ENCODE results near the gene GGT5.

DNA sequence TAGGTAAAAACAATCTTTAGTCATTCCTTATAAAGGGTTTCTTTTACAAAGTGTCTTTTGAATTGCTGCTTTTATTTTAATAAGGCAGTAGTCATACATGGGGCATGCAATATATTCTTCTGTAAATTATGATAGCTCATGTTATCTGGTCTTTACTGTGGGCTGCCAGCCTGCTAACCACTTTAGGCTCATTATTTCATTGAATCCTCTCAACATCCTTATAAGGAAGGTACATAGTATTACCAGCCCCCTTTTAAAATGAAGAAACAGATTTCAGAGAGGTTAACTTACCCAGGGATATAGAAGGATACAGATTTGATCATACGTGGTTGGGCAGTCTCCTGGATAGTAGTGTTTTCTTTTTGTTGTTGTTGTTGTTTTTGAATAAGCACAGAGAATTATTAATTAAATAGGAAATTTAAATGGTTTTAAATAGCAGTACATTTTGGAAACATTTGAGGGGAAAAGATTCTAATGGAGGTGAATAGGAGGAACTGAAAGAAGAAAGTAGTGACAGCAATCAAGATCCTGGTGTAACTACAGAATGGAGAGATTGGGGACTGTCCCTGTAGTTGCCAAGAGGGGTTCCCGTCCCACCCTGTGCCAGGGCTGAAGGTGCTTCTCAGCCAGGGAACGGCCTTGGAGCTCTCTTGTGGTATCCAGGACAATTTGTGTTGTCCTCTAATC is 46.8 kb upstream of the GGT5 start:
- TF ChIP-seq, protein P1, sequence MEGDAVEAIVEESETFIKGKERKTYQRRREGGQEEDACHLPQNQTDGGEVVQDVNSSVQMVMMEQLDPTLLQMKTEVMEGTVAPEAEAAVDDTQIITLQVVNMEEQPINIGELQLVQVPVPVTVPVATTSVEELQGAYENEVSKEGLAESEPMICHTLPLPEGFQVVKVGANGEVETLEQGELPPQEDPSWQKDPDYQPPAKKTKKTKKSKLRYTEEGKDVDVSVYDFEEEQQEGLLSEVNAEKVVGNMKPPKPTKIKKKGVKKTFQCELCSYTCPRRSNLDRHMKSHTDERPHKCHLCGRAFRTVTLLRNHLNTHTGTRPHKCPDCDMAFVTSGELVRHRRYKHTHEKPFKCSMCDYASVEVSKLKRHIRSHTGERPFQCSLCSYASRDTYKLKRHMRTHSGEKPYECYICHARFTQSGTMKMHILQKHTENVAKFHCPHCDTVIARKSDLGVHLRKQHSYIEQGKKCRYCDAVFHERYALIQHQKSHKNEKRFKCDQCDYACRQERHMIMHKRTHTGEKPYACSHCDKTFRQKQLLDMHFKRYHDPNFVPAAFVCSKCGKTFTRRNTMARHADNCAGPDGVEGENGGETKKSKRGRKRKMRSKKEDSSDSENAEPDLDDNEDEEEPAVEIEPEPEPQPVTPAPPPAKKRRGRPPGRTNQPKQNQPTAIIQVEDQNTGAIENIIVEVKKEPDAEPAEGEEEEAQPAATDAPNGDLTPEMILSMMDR (conservative IDR thresholded peaks at IDR 0.05), result no peak
- TF ChIP-seq EZH2 (IDR thresholded peaks at IDR 0.05; ENCODE audit: low read depth), result no peak

All from PC-9 (cell line).